IPS DF 4.7 (cell line): Measurements from ENCODE around the gene THAP3.
"Not testable (repeated sequence)": the region's sequence is repeated elsewhere in the genome, so short reads cannot be mapped to it uniquely, and the experiment has no call there.

Experiments used
- DNase-seq: peaks from one replicate; pipeline ENCODE4 v3.0.0-alpha.2; 2013; ENCODE audit warnings: low spot score; ENCODE audit errors: extremely low read depth

The THAP3 gene

GRCh38 chr1:6634371-6635052, 9.8 kb downstream of the THAP3 start:
- no peak for DNase-seq

DNA sequence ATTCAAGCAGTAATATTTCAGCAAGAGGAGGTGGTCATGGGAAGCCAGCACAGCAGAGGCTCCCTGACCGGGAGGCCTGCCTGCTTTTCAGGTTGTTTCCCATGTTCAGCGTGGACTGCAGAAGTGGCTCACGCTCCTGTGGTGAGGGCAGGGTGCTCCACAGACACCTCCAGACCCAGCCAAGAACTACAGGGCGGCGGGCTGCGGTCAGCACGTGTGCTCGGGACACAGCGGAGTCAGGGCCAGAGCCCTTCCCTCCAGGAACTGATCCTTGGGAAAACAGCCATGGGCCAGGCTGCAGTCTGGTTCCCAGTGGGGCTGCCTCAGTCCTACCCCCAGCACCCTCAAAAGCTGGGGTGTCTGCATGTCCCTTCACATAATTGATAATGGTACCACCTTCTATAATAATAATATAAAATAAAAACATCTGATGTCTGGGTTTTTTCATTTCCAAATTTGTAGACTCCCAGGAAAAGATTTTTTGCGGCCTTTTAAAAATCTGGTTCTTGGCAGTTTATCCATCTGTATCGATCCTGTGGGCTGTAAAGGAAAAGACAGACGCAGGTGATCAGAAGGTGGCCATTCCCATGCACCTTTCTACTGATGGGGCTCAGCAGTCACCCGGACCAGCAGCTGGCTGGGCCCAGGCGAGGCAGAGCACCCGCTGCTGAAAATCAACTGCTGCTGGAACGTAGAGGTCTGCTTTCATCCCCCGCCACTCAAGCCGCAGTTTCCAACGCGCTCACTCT, 10.7 kb downstream of the THAP3 start:
- no peak for DNase-seq

GRCh38 chr1:6635910-6636760, 11.5 kb downstream of the THAP3 start:
- no peak for DNase-seq

DNA sequence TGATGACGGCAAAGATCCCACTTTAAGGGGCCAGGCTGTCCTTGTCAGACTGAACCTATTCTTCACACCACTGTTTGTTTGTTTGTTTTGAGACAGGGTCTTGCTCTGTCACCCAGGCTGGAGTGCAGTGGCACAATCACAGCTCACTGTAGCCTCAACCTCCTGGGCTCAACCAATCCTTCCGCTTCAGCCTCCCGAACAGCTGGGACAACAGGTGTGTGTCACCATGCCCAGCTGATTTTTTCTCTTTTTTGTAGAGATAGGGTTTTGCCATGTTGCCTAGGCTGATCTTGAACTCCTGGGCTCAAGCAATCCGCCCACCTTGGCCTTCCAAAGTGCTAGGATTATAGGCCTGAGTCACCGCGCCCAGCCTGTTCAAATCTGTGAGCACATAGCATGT, 12.1 kb downstream of the THAP3 start:
- not testable (repeated sequence) for DNase-seq

DNA sequence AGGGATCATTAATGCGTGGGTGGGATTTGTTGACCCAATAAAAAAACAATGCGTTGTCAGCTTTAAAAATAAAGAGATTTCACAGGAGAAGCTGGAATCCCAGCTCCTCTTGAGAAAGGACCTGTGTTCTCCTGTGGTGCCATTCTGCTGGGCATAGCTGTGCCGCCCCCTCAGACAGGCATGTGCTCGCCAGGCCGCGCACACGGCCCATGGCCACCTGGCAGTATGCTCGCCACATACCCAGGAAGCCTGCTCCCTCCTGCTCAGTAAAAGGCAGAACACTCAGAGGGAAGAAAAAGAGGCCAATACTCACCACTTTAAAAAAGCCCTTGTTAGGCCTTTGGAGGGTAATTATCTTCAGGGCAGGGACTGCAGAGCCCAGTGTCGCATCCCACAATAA, 13.1 kb downstream of the THAP3 start:
- no peak for DNase-seq

DNA sequence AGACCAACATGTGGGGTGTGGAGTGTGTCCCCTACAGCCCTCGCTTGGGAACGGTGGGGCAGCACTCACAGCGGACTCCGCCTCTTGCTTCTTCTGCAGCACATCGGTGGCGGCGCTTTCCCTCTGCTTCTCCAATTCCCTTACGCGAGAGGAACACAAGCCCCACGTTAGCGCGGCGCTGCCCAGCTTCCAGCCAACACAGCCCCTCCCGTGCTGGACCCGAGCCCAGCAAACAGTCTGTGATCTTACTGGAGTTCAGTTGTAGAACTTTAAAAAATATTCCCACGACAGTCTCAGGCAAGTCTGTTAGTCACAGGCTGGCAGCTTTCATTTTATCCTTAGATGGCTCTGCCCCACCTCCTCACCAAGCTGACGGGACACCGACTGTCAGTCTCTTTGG, 13.6 kb downstream of the THAP3 start:
- no peak for DNase-seq

- not testable (repeated sequence) for DNase-seq
Measured at GRCh38 chr1:6640867-6641266, 16.2 kb downstream of the THAP3 start.

DNA sequence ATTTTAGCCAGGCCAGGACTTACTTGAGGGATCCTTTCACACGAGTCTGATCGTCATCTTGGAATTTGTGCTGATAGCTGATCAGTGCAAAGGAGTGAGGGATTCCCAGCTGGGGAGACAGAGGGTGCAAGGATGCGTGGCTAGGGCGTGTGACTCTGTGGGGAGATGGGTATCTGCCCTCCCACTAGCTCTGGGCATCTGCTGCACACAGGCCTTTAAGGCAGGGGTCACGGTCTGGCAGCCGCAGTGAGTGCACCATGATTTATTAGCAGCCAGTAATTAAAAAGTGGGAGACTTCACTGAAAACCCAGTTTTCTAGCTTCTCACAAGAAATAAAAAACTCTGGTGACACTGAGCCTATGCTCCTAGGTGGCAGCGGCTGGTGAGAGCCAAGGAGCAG, 20.4 kb downstream of the THAP3 start:
- no peak for DNase-seq

DNA sequence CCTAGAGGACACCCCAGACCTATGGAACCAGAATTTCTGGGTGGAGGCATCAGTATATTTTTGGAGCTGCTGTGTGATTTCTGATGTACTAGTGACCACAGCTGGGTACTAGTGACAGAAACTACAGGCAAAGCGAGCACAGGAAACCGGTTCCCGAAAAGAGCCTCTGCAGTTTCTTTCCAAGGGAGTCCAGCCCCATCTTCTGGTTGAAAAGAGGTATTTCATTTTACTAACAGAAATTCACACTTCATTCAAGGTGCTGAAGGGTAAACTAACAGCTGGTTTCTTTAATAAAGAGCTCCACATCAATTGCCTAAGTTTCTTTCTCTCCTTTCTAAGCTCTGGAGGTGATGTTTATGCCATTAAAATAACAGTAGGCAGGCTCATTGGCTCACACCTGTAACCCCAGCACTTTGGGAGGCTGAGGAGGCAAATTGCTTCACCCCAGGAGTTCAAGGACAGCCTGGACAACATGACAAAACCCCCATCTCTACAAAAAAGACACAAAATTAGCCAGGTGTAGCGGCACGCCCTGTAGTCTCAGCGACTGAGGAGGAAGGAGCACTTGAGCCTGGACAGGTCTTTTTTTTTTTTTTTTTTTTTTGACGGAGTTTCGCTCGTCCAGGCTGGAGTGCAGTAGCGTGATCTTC, 22.0 kb downstream of the THAP3 start:
- DNase-seq, result no peak

DNA sequence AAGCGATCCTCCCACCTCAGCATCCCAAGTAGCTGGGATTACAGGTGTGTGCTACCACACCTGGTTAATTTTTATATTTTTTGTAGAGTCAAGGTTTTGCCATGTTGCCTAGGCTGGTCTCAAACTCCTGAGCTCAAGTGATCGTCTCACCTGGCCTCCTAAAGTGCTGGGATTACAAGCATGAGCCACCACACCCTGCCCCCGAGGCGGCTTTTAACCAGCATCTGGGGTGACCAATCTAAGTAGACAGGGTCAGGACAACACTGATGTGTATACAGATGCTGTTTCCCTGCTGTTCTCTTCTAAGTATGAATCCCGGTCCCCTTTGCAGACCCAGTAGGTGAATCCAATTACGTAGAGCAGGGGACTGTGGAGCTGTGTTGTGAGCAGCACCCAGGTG, 23.9 kb downstream of the THAP3 start:
- DNase-seq, result no peak

GRCh38 chr1:6651909-6652308, 27.2 kb downstream of the THAP3 start:
- DNase-seq, result no peak

GRCh38 chr1:6652986-6653385, 28.3 kb downstream of the THAP3 start:
- DNase-seq, result no peak

DNA sequence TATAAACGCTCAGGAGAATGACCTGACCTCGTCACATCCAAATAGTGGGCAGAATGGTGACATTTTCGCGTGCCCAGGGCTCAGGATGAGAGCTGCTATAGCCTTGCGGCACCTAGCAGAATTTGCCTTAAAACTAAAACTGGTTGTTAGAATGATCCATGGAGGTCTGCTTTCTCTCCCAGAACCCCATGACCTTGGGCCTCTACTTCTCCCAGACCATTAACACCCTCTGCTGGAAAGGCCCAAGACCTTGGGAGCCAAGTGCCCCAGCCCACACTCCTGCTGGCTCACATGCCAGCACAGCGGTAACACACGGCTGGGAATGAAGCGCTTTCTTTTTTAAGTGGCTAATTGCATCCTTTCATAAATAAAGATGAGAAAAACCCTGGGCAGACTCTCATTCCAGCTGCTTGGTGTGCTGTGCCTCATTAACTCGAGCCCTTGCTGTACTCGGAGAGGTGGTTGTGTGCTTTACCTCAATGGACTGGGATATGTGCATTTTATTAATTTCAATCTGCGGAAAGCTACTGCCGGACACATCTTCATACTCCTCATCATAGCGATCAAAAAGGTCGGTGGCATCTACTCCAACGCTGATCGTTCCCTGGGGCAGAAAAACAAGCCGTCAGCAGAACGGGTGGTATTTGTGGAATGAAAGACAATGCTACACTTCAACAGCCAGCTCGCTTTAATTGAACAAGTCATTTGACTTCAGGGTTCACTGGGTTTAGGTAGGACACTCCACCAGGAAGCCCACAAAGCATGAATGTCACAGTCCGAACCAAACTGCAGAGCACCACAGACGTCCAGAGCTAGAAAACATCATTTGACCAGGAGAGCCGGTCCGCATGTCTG, 29.0 kb downstream of the THAP3 start:
- no peak for DNase-seq

GRCh38 chr1:6657138-6657537, 32.5 kb downstream of the THAP3 start:
- no peak for DNase-seq

DNA sequence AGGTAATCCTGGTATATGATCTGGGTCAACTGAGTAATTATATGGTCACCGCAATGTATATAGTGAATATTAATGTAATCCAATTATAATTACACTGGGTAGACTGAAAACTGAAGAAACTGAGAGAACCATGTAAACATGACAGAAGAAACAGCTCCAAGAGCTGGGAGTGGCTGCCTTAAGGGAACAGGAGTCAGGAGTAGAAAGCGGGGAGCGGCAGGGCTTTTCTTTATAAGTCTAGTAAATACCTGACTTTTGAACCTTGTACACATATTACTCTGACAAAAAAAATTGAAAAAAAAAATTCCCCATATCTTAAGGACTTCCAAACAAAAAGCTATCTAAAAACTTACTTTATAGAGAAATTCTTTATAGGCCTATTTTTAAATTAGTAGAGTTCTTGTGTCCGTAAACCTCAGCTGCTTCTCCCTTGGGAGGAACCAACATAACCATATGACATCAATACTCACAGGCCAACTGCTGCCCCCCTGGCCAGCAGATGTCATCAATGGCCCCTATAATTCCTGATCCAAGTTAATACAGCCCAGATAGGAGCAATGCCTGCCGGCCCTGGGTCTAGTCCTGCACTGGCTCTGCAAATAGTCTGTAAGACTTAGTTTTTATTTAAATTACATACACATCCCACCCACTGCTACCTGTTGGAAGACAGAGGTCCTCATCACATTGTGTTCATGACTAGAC, 33.8 kb downstream of the THAP3 start:
- no peak for DNase-seq

DNA sequence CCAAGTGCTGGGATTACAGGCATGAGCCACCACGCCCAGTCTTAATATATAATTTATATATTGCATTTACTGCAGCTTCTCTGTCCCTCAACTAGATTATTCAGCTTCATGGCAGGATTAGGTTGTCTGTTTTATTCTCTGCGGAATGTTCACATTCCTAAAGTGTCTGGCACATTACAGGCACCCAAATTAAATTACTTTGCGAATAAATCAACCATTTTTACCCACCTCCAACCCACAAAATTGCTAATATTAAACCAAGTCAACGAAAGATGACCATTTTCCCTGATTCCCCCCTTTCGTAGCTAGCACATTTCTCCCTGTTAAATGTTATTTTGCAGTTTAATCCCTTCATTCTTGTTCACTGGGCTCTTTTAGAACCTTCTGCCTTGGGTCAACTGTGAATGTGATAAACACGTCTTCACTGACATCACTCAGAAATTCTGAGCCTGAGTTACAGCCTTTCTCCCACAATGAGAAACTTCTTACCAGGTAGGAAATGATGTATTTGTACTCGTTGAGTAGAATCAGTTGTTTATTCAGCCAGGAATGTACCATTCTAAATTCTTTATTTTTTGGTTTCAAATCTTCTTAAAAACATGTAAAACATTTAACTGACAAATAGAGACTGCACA, 35.9 kb downstream of the THAP3 start:
- no peak for DNase-seq

GRCh38 chr1:6662468-6662867, 37.8 kb downstream of the THAP3 start:
- DNase-seq, result not testable (repeated sequence)

- DNase-seq, result no peak
Measured at GRCh38 chr1:6666696-6667095, 42.0 kb downstream of the THAP3 start.

DNA sequence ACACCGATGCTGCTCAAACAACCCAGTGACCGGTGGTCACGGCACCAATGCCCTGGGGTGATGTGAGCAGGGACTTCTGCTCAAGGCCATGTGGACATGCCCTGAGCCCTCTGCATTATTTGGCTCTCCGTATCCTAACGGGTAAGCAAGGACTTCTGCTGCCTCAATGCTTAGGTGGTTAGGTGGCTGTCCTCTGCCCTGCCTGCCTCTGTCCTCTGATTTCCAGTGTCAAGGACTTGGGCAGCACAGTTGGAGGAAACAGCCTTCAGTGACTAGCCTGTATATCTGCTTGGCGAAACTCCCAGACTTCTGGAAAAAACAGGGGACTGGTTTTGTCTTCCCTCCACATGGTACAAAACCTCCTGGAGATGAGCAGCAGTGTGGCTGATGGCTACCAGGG, 42.5 kb downstream of the THAP3 start:
- DNase-seq, result no peak

DNA sequence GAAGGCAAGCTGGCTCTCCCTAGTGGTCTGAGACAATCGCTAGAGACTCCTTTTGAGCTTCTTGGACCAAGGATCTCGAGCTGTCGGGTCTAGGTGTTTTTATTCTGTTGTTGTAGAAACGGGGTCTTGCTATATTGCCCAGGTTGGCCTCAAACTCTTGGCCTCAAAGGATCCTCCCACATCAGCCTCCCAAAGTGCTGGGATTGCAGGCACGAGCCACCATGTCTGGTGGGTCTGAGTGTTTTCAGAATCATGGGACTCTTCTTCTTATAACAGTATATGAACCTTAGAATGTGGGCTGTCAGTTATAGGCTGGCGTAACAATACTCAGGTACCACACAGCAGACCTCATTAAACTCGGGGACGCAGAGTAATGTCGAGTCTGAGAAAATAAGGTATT, 43.8 kb downstream of the THAP3 start:
- DNase-seq, result no peak
